IPS DF 6.9 (cell line): Measurements from ENCODE around the gene LBH.

Experiments
- DNase-seq: peaks from one replicate; pipeline ENCODE4 v3.0.0-alpha.2; 2013; ENCODE audit warnings: low read depth, low spot score
- H3K27ac ChIP-seq: one replicate; pipeline ENCODE4 v1.5.1; 2013; ENCODE audit warnings: low read length, control low read depth
- H3K27me3 ChIP-seq: 2 replicates; pipeline ENCODE4 v1.6.1; 2013; ENCODE audit warnings: mild to moderate bottlenecking, low read length; ENCODE audit not compliant: control insufficient read depth, insufficient read depth
- H3K36me3 ChIP-seq: 2 replicates; pipeline ENCODE4 v1.6.1; 2013; ENCODE audit warnings: low read length; ENCODE audit not compliant: control insufficient read depth, insufficient read depth
- H3K4me1 ChIP-seq: 2 replicates; pipeline ENCODE4 v1.6.1; 2013; ENCODE audit warnings: low read length; ENCODE audit not compliant: control insufficient read depth, insufficient read depth
- H3K4me3 ChIP-seq: 2 replicates; pipeline ENCODE4 v1.5.1; 2013; ENCODE audit warnings: mild to moderate bottlenecking, low read length
- H3K9me3 ChIP-seq: 2 replicates; pipeline ENCODE4 v1.6.1; 2013; ENCODE audit warnings: low read length, inconsistent platforms; ENCODE audit not compliant: control insufficient read depth, insufficient read depth
- WGBS: extraction: QIAGEN DNeasy Blood & Tissue Kit; methylation state at CpG from one replicate; pipeline ENCODE4 v1.1.7; 2013; ENCODE audit warnings: mixed read lengths, missing lambda C conversion rate; ENCODE audit not compliant: insufficient read length, insufficient coverage; 5-methylcytosine and 5-hydroxymethylcytosine counted together

The LBH gene

DNA sequence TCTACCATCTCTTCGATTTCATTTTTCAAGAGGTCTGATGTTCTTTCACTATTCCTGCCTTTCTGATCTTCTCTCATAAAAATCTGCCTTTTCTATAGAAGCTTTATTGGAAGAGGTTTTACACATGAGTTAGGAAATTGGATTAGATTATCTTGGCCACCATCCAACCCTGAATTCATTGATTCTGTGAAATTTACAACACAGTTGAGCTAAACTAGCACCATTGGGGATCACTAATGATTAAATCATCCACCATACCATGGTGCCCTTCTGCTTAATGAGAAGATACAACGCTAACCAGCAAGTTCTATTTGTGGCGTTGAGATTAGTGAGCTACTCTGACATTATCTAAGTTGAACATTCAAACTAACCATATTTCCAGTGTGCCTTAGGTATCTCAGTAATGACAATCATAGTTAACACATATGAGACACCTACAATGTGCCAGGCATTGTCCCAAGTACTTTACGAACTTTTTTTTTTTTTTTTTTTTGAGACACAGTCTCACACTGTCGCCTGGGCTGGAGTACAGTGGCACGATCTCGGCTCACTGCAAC lies 17.3 kb upstream of the LBH start:
- Histone ChIP-seq H3K27me3 (no peaks in the 10 kb centered on the region), H3K27ac (no peak overlapping the region), H3K9me3 (no peaks in the 10 kb centered on the region), H3K4me3 (no peak overlapping the region), H3K4me1 (peaks cover 5% of the 10 kb centered on the region; the same call in 1 of the 2 replicates), H3K36me3 (no peaks in the 10 kb centered on the region)
- no peak for DNase-seq
- WGBS: no CpG with 5 or more reads among the region's 7 CpGs

DNA sequence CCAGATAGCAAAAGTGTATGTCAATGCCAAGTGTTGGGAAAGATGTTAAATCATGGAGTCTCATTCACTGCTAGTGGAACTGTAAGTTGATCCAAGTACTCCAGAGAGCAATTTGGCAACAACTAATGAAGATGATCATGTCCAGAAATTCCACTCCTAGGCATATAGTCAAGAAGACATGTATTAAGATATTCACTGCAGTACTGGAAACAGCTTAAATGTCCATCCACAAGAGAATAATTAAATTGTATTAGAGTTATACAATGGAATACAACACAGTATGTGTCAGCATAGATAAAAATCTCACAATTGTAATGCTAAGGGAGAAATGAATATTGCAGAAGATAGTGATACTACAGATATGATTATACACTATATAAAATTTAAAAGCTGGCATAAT lies 15.2 kb upstream of the LBH start:
- Histone ChIP-seq H3K4me3 (no peak overlapping the region), H3K9me3 (no peaks in the 10 kb centered on the region), H3K4me1 (peaks cover 5% of the 10 kb centered on the region; the same call in 1 of the 2 replicates), H3K27me3 (no peaks in the 10 kb centered on the region), H3K36me3 (no peaks in the 10 kb centered on the region), H3K27ac (no peak overlapping the region)
- DNase-seq: no peak

DNA sequence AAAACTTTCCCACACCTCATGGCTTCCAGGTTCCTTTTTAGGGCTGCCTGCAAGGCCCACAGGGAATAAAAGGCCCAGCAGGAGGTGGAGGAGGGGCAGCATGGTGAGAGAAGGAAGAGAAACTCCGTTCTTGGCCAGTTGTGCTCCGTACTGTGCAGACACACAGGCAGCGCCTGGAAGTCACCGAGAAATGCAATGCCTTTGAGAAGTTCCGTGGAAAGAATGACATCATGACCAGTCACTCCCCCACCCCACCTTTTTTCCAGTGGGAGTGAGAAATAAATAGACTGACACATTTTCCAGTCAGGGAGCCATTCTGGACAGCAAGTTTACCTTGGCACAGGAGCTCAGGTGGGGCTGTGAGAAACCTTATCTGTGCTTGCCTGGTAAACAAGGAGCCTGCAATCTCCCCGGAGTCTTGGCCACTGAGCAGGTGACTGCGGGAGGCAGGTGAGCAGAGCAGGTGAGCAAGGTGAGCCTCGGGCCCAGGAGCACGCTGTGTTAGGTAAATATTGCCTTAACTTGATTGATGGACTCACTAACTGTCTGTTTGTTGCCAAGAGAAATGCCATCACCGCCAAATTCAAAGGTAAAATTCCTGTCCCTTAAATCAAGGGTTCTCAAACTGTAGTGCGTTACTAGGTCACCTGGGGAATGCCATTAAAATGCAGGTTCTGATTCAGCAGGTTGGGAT lies 13.5 kb upstream of the LBH start:
- Histone ChIP-seq H3K27ac (no peak overlapping the region), H3K4me3 (no peak overlapping the region)
- no CpG with 5 or more reads among the region's 11 CpGs for WGBS

DNA sequence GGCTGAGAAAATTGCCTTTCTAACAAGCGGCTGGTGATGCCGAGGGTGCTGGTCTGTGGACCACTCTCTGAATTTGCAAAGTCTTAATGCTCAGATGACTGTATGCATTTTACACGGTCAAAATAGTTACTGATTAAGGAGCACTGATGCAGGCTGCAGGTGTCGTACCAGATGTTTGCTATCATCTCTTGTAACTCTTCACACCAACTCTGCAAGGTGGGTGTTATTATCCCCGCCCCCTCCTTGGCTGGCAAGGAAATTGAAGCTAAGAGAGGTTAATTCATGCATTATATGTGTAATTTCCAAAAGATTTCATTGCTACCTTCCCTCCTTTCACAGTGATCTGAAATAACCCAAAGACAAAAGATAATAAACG lies 13.0 kb upstream of the LBH start:
- Histone ChIP-seq H3K9me3 (no peaks in the 10 kb centered on the region), H3K4me3 (no peak overlapping the region), H3K4me1 (peaks cover 5% of the 10 kb centered on the region; the same call in 1 of the 2 replicates), H3K36me3 (no peaks in the 10 kb centered on the region), H3K27ac (no peak overlapping the region), H3K27me3 (no peaks in the 10 kb centered on the region)
- DNase-seq: no peak
- WGBS: no CpG with 5 or more reads among the region's 6 CpGs

More for the DNA sequence above, 13.5 kb upstream of the LBH start:
- no peaks in the 10 kb centered on the region for H3K27me3 ChIP-seq
- no peaks in the 10 kb centered on the region for H3K36me3 ChIP-seq
- peaks cover 5% of the 10 kb centered on the region; the same call in 1 of the 2 replicates for H3K4me1 ChIP-seq
- DNase-seq: no peak
- no peaks in the 10 kb centered on the region for H3K9me3 ChIP-seq

DNA sequence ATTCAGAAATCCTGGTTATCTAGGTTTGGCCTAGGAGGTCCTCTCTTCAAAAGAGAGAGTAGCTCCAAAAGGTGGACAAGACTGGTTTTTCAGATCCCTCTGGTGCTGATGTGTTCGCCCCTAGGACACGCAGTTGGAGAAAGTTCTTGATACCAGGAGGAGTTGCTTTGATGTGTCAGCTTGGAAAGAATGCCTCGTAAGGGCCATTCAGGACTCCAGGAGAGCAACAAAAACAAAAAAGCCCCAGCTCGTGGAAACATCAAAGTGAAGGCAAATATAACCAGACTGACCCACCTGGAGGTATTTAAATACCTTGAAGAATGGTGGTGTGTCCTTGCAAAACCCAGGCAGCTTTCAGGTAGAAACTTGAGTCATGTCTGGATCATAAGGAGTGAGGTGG lies 12.5 kb upstream of the LBH start:
- no peak overlapping the region for H3K27ac ChIP-seq
- no peaks in the 10 kb centered on the region for H3K9me3 ChIP-seq
- H3K4me3 ChIP-seq: no peak overlapping the region
- H3K36me3 ChIP-seq: no peaks in the 10 kb centered on the region
- H3K4me1 ChIP-seq: peaks cover 5% of the 10 kb centered on the region; the same call in 1 of the 2 replicates
- WGBS: no CpG with 5 or more reads among the region's 4 CpGs
- no peaks in the 10 kb centered on the region; the same call in 1 of the 2 replicates for H3K27me3 ChIP-seq
- no peak for DNase-seq

DNA sequence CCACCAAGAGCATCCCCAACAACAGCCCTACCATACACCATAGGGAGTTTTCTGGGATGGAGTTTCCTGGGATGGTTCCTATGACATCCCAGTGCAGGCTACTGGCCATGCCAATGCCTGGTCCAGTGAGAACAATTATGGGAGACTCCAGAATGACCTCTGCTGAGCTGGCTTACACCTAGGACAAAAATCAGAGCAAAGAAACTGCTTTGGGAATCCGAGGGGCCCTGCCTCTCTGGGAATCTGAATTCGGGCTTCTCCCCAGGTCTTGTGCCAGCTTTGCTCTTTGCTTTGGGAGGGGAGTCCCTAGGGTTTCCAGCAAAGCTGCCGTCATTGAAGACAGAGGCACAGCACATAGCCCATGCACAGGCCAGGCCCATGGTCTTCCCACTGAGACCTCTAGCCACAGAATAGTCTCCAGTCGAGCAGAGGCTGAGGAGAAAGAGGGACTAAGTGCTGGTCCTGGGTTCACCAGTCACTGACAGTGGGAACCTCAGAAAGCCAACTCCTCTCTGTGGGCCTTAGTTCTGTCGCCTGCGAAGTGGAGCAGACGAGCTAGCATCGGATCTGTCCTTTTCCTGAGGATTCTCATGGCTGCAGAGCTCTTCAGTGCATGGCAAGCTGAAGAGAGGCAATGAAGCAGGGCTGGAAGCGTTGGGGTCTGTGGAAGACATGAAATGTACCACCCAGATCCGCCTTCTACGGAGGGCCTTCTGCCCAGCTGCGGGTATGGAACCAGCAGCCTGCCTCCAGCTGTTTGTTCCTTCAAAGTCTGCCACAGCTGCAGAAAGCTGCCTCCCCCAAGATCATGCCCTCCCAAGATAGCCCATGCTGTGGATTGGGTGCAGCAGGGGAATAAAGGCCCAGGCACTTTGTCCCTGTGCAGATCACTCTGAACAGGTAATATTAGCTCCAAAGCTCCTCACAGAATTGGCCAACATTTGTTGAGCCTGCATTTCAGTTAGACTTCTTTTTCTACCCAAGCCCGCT lies 11.2 kb upstream of the LBH start:
- no peak for DNase-seq
- WGBS: no CpG with 5 or more reads among the region's 13 CpGs
- no peak overlapping the region for H3K27ac ChIP-seq

DNA sequence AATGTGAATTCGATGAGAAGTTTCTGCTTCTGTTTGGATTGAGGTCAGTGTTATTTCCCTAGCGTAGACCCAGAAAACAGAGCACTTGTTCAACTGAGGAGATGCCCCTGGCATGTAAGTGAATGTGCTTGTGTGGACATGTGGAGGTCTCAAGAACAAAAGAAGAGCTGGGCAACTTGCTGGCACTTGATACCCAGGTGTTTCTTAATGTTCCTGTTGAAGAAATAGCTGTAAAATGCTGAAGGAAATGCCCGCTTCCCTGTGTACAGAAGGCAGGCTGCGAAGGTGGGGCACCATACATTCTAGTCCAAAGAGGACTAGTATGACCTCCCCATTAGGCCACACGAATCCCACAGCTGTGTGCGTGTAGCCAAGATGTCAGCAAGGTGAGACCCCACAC lies 9.8 kb upstream of the LBH start:
- peaks cover 7% of the 10 kb centered on the region for H3K4me1 ChIP-seq
- no peaks in the 10 kb centered on the region for H3K36me3 ChIP-seq
- H3K27me3 ChIP-seq: no peaks in the 10 kb centered on the region; the same call in 1 of the 2 replicates
- H3K4me3 ChIP-seq: no peak overlapping the region
- WGBS: no CpG with 5 or more reads among the region's 6 CpGs
- no peaks in the 10 kb centered on the region for H3K9me3 ChIP-seq
- DNase-seq: no peak
- no peak overlapping the region for H3K27ac ChIP-seq

More for the DNA sequence above, 11.2 kb upstream of the LBH start:
- H3K4me1 ChIP-seq: peaks cover 7% of the 10 kb centered on the region
- no peak overlapping the region for H3K4me3 ChIP-seq
- no peaks in the 10 kb centered on the region for H3K9me3 ChIP-seq
- H3K36me3 ChIP-seq: no peaks in the 10 kb centered on the region
- no peaks in the 10 kb centered on the region; the same call in 1 of the 2 replicates for H3K27me3 ChIP-seq

DNA sequence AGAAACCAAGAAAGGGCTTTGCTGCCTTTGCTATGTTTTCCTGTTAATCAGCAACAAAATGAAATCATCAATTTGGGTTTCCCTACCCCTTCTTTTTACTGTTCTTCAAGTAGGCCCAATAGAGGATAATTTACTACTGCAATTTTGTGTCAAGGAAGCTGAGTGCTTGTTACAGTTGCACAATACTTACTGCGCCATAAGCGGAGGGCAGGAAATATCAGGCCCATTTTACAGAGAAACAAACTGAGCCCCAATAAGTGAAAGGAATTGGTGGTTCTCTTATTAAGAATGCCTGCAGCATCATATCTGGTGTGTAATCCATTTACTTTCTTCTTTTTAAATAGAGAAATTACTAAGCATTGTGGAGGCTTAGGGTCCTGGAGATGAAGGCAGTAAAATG lies 9.3 kb upstream of the LBH start:
- H3K9me3 ChIP-seq: no peaks in the 10 kb centered on the region
- DNase-seq: no peak
- no peaks in the 10 kb centered on the region for H3K36me3 ChIP-seq
- H3K4me1 ChIP-seq: peaks cover 7% of the 10 kb centered on the region
- H3K27ac ChIP-seq: no peak overlapping the region
- no CpG with 5 or more reads among the region's 2 CpGs for WGBS
- H3K27me3 ChIP-seq: no peaks in the 10 kb centered on the region; the same call in 1 of the 2 replicates
- no peak overlapping the region for H3K4me3 ChIP-seq

DNA sequence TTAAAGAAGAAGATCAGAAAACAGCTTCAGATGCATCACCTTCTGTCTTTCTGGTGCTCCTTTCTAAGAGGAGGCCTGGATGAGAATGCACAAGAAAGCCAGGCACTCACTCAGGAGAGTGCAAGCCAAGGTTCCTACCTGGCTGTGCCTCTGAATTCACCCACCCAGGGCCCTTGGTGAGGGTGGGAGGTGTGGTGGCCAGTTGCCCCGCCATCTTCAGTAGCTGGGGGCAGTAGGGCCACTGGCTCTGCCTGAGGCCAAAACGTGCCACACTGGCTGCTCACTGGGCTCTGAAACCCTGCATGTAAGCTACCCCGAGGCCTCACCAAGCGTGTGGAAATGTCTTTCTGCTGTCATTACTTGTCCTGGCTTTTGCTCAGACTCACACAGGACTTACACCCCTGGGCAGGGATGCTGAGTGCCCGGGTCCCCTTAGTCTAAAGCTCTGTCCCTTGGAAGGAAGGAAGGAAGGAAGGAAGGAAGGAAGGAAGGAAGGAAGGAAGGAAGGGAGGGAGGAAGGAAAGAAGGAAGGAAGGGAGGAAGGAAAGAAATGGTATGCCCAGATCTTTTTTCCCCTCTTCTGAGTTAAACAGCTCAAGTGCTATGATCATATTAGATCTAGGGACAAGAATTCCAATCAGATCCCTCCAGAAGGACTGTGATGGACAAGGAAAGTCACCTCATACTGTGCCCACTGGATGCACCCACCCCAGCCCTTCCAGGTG lies 8.5 kb upstream of the LBH start:
- Histone ChIP-seq H3K9me3 (no peaks in the 10 kb centered on the region), H3K36me3 (no peaks in the 10 kb centered on the region), H3K4me1 (peaks cover 4% of the 10 kb centered on the region; the same call in 1 of the 2 replicates), H3K27ac (no peak overlapping the region), H3K4me3 (no peak overlapping the region), H3K27me3 (no peaks in the 10 kb centered on the region; the same call in 1 of the 2 replicates)
- no CpG with 5 or more reads among the region's 5 CpGs for WGBS
- DNase-seq: no peak

DNA sequence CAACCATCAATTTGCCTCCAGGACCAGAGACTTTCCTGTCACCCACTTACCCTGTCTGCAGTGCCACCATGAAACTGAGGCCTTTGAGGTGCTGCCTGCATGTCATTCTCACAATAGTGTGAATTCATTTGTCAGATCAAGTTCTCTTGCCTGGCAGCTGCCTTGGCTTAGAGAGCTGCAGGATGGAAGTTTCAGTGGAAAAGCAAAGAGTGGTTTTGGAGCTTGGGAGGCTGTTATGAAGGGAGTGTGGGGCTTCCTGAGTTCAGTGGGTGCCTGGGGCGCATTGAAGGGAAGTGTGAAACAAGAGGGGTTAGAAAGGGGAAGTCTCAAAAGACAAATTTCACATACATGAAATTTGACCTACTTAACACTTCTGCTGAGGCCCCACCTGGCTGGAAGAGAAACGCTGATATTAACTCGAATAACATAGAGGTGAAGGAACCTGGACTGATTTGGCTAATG lies 7.9 kb upstream of the LBH start:
- H3K27me3 ChIP-seq: no peaks in the 10 kb centered on the region; the same call in 1 of the 2 replicates
- no CpG with 5 or more reads among the region's 3 CpGs for WGBS
- H3K27ac ChIP-seq: no peak overlapping the region
- H3K9me3 ChIP-seq: no peaks in the 10 kb centered on the region
- DNase-seq: no peak
- H3K4me1 ChIP-seq: peaks cover 2% of the 10 kb centered on the region; the same call in 1 of the 2 replicates
- H3K36me3 ChIP-seq: no peaks in the 10 kb centered on the region
- no peak overlapping the region for H3K4me3 ChIP-seq
